Right lobe of liver (tissue), 4 donors: Measurements from ENCODE around the gene SH3GL2.

Experiments used
- CTCF ChIP-seq, 4 donors: fragments of 200-600 bp in 3 of 4; fragments of 450-650 bp in 1 of 4; IDR thresholded peaks; one replicate each; pipeline versions ENCODE4 v1.5.1 to v1.8.0; 2016 to 2022; ENCODE audit warnings: antibody characterized with exemption in 4 of 4, mild to moderate bottlenecking in 2 of 4
- POLR2A ChIP-seq: fragments of 450-650 bp; IDR thresholded peaks from one replicate; pipeline ENCODE4 v1.6.1; 2017; ENCODE audit warnings: antibody characterized with exemption, mild to moderate bottlenecking
- donor health status: DM: no; HTN: no; CAD: no.
- donor health status: DM: no; HTN: no; CAD: no.
- donor health status: DM: no; HTN: yes; CAD: no.

DNA sequence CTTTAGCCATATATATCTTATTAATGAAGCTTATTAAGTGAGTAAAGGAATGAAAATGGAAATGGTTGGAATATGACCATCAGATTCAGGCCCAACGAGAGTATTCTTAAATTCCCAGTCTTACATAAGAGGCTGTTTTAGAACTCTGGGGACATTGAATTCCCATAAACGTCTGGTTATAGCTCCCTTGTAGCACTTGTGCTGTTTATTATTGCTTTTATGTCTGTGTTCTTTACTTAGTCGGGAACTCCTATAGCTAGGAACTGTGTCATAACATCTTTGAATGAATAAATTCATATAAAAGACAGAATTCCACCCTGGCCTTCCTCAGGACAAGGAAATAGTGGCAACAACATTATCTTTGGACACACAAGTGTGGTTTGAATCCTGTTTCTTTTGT lies 58.4 kb downstream of the SH3GL2 start:
- TF ChIP-seq CTCF (IDR thresholded peaks at IDR 0.05): no peak
- TF ChIP-seq POLR2A: no peak
